ENCODE data around the gene MEF2B.
"Not testable (repeated sequence)": the region's sequence is repeated elsewhere in the genome, so short reads cannot be mapped to it uniquely, and the experiment has no call there.

Gene MEF2B

GRCh38 chr19:19154768-19155494 lies 15.1 kb downstream of the MEF2B start:
- TF ChIP-seq CTCF (conservative IDR thresholded peaks at IDR 0.05; ENCODE audit: low read depth, low read length) = no peak
- H3K4me3 ChIP-seq (ENCODE audit: low read length) = no peak overlapping the region
- DNase-seq (ENCODE audit: low read depth) = no peak

GRCh38 chr19:19152668-19153384 lies 17.2 kb downstream of the MEF2B start:
- no peak for TF ChIP-seq CTCF (conservative IDR thresholded peaks at IDR 0.05; ENCODE audit: low read depth, low read length)
- no peak overlapping the region for H3K4me3 ChIP-seq (ENCODE audit: low read length)
- no peak for DNase-seq (ENCODE audit: low read depth)

- DNase-seq (ENCODE audit: low read depth) = no peak
- no peak overlapping the region for H3K4me3 ChIP-seq (ENCODE audit: low read length)
- no peak for TF ChIP-seq CTCF (conservative IDR thresholded peaks at IDR 0.05; ENCODE audit: low read depth, low read length)
Measured at GRCh38 chr19:19151418-19151817, 18.6 kb downstream of the MEF2B start.

- no peak for TF ChIP-seq CTCF (conservative IDR thresholded peaks at IDR 0.05; ENCODE audit: low read depth, low read length)
- no peak for DNase-seq (ENCODE audit: low read depth)
- H3K4me3 ChIP-seq (ENCODE audit: low read length) = no peak overlapping the region
Measured at GRCh38 chr19:19149435-19149834, 20.6 kb downstream of the MEF2B start.

- not testable (repeated sequence) for H3K4me3 ChIP-seq (ENCODE audit: low read length); DNase-seq (ENCODE audit: low read depth)
Measured at GRCh38 chr19:19148504-19148903, 21.6 kb downstream of the MEF2B start.

- no peak for DNase-seq (ENCODE audit: low read depth)
- no peak for TF ChIP-seq CTCF (conservative IDR thresholded peaks at IDR 0.05; ENCODE audit: low read depth, low read length)
Measured at GRCh38 chr19:19147344-19147743, 22.7 kb downstream of the MEF2B start.

GRCh38 chr19:19146865-19147264 lies 23.2 kb downstream of the MEF2B start:
- DNase-seq (ENCODE audit: low read depth) = no peak
- TF ChIP-seq CTCF (conservative IDR thresholded peaks at IDR 0.05; ENCODE audit: low read depth, low read length) = no peak

More at GRCh38 chr19:19147344-19147743, 22.7 kb downstream of the MEF2B start:
- H3K4me3 ChIP-seq (ENCODE audit: low read length) = no peak overlapping the region

More at GRCh38 chr19:19146865-19147264, 23.2 kb downstream of the MEF2B start:
- no peak overlapping the region for H3K4me3 ChIP-seq (ENCODE audit: low read length)

Measured in retinal pigment epithelial cell (primary cell).